NCI-H226 (cell line): ENCODE data around the gene MIER1.
A peak's percentile ranks its signal among the peaks of the same experiment; 100 is the strongest.
"Not testable (repeated sequence)": the region's sequence is repeated elsewhere in the genome, so short reads cannot be mapped to it uniquely, and the experiment has no call there.

Source experiments
- DNase-seq: peaks from one replicate; pipeline ENCODE4 v3.0.0-alpha.2; 2015

MIER1 gene

DNA sequence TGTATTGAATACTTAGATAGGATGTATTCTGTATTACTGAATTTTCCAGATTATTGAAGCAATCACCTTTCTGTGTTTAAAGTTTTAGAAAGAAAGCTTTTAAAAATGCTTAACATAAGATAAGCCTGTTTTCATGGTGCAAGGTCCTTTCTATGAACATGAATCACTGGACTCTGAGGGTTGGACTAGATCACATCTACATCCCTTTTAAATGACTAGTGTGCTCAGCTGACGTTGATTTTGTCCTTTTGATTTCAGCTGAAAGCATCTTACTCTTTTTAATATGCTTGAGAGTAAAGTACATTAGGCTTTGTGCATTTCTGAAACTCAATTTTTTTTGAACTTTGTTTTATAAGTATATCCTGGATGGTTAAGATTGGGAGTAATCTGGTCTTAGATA lies 16.2 kb downstream of the MIER1 start:
- no peak for DNase-seq

DNA sequence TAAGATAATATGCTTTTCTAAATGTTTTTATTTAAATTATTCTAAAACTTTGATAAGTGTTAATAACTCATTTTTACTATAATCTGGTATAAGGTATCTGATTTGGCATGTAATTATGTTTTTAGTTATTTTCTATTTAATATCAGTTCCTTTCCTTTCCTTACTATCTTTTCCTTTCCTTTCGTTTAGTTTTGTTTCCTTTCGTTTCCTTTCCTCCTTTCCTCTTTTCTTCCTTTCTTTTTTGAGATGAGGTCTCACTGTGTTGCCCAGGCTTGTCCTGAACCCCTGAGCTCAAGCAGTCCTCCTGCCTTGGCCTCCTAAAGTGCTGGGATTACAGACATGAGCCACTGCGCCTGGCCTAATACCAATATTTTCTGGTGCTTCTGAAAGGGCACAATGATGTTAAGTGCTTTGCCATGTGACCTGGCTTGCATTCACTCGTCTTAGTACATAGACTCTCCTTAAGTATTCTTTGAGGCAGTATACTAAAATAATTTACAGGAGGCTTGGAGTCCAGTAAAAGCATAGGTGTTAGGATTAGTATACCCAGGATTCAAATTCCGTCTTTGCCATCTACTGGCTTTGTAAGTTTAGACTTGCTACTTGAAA lies 18.7 kb downstream of the MIER1 start:
- no peak for DNase-seq

DNA sequence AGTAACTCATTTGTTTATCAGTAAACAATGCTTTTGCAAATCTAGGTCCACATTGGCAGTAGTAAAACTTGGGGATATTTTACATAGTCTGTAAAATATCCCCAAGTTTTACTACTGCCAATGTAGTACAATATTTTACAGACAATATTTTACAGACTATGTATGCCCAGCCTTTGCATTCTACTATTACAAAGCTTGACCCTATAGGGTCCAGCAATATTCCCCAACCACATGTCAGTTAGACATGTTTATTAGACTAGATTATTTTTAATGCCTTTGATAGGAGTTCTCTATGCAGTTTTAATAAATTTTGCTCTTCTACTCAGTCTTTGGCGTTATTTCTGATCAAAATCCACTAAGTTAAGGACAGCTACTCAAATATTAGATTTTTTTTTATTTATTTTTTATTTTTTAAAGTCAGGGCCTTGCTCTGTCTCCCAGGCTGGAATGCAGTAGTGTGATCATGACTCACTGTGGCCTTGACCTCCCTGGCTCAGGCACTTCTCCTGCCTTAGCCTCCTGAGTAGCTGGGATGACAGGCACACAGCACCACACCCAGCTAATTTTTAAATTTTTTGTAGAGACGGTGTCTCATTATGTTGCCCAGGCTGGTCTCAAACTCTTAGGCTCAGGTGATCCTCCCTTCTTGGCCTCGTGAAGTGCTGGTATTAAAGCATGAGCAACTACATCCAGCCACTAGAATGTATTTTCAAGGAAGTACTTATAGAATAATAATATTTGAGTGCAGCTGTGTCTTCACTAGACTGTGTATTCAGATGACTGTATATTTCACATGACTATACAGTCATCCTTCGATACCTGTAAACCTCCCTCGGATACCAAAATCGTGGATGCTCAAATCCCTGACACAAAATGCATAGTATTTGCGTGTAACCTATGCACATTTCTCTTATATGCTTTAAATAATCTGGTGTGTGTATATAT lies 19.8 kb downstream of the MIER1 start:
- peak; percentile 88 for DNase-seq

DNA sequence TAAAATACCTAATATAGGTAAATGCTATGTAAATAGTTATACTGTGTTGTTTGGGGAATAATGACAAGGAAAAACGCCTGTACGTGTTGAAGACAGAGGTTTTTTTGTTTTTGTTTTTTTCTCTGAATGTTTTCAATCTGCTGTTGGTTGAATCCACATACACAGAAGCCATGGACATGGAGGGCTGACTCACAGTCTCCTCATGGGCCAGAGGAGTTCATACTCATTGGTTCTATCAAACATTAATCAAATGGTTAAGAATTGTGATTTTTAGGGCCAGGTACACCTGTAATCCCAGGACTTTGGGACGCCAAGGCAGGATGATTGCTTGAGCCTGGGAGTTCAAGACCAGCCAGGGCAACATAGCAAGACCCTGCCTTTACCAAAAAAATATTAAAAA lies 20.5 kb downstream of the MIER1 start:
- no peak for DNase-seq

- no peak for DNase-seq
Observed at GRCh38 chr1:66947267-66947666, 22.5 kb downstream of the MIER1 start.

DNA sequence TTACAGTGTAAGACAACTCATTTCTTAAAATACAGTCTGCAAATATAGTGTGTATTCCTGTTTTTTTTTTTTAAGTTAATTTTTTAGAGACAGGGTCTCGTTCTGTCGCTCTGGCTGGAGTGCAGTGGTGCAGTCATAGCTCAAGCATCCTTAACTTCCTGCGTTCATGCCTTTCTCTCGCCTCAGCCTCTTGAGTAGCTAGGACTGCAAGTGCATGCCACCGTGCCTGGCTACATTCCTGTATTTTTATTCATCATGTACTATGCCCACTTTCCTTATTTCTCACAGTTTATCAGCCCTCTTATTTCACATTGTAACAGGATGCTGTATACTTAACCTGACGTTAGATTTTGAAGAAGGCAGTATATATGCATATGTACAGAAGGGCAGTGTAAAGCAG lies 26.7 kb downstream of the MIER1 start:
- peak; percentile 87 for DNase-seq

DNA sequence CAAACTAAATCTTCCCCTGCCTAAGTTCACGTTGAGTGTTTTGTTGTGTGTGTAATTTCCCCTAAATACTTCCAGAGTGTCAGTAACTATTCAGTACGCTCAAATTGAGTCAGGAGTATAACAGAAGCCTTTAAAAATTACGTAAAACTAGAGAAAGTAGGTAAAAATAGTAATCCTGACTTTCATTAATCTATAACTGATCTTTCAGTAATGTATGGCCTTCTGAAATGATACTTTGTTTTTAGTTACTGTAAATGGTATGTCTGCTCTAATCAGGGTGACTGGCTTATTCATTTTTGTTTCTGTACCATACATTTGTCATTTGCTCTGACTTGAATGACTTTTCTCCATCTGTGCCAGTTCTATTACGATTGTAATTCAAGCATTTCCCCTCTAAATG lies 29.4 kb downstream of the MIER1 start:
- DNase-seq, result no peak

GRCh38 chr1:66957938-66958337 lies 33.1 kb downstream of the MIER1 start:
- DNase-seq, result no peak

DNA sequence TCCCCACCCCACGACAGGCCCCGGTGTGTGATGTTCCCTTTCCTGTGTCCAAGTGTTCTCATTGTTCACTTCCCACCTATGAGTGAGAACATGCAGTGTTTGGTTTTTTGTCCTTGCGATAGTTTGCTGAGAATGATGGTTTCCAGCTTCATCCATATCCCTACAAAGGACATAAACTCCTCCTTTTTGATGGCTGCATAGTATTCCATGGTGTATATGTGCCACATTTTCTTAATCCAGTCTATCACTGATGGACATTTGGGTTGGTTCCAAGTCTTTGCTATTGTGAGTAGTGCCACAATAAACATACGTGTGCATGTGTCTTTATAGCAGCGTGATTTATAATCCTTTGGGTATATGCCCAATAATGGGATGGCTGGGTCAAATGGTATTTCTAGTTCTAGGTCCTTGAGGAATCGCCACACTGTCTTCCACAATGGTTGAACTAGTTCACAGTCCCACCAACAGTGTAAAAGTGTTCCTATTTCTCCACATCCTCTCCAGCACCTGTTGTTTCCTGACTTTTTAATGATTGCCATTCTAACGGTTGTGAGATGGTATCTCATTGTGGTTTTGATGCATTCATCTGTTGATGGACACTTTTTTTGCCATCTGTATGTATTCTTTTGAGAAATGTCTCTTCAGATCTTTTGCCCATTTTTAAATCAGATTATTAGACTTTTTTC lies 41.5 kb downstream of the MIER1 start:
- DNase-seq, result not testable (repeated sequence)

DNA sequence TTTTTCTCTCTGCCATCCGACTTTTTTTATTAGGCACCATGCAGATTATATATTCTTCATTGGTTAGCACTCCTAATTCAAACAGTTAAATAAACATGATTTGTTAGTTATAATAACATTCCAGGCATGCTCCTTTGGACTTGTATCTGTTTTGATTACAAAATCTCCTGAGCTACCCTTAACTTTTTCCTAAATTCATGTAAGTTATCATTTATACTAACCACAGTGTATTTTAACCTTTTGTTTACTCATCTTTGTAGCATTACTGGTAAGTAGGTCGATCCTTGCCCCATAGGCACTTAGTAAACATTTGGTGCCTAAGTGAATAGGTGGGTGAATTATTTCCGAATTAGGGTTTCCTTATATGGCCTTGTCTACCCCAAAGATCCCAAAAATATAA lies 43.8 kb downstream of the MIER1 start:
- no peak for DNase-seq

DNA sequence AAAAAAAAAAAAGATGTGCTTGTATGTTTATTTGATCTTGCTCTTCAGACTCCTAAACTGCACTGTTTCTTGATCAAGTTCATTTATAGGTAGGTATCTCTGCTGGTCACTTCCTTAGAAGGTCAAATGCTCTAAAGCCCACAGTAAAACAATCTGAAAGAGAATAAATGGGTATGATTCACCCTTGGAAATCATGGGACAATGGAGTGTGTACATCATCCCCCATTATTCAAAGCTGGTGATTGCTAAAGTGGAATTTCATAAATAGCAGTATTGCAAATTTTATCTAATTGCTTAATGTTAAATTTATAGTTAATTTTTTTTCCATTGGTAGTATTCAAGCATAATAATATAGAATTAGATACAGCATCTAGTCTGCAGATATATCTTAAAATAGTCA lies 53.4 kb downstream of the MIER1 start:
- DNase-seq, result no peak

GRCh38 chr1:66979621-66980020 lies 54.8 kb downstream of the MIER1 start:
- not testable (repeated sequence) for DNase-seq

- no peak for DNase-seq
Observed at GRCh38 chr1:66980745-66981367, 56.1 kb downstream of the MIER1 start.

DNA sequence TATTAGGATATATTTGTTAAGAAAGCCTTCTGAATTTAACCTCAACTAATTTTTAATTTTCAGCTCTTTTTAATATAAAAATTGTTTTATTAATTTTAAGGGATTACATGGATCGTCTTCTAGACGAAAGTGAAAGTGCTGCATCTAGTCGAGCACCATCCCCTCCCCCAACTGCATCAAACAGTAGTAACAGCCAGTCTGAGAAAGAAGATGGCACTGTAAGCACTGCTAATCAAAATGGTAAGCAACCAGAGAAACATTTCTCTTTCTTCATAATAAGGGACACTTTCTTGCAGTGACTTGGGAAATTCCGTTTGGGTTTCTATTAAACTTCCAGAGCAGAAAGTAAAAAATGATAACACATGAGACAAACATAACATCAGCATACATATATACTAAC lies 56.9 kb downstream of the MIER1 start:
- DNase-seq, result no peak

DNA sequence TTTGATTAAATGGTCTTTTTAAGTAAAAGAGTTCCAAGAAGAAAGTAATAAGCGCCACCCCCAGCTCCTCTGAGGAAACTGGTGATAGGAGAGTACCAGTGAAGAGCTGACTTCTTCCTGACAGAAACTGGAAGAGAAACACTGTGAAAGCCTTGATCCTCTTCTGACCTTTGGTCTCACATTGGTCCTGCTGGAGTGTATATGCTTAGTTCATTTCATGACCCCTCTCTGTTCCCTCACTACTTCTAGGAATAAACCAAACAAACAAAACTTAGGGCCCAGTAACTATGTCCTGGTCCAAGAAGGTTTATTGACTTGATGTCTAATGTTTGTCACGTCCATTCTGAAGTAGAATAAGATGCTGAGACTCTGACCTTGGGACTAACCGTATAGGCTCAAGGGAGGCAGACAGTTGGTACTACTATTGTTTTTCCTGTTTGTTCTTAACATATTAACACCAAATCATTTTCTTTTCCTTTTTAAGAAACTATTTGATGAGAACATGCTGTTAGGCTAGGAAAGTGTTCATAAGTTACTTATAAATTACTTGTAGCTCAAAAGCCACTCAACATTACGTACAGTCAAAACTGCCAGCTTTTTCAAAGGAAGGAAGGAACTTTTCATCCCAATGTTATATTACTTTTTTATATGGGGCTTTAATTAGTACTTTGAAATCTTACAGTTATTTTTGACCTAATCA lies 57.9 kb downstream of the MIER1 start:
- DNase-seq, result no peak

- DNase-seq, result no peak
Observed at GRCh38 chr1:66984491-66984890, 59.7 kb downstream of the MIER1 start.

DNA sequence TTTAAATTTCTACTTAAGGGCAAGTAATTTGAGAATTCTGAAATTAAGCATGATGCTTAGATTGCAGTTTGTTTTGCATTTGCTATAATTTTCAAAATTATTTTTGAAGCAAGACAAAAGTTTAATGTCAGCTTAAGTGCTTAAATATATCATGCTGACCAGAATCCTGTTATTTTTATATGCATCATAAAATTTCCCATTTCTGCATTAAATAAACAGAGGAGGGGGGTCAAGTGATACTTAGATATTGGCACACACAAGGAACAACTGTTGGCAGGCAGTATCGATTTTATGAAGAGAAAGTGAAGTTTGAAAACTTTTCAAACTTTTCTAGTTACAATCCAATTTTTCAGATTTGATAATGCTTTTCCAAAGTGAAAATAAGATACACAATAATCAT lies 61.0 kb downstream of the MIER1 start:
- no peak for DNase-seq

DNA sequence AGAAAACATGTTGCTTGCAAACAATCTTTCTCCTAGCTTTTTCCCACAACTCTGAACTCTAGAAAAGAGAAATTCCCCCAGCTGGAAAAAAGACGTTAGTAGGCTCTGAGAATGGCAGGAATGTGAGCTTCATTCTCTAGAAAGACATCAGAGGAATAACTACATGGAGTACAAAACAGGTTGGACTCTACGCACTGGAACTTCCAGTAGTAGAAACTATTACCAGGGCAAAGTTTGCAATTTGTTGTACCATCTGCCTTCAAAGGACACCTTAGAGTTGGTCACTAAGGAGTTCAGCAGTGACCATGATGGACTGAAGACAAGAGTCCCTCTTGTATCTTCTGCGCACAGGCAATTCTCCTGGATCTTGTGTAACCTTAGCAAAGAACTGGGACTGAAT lies 68.3 kb downstream of the MIER1 start:
- no peak for DNase-seq

GRCh38 chr1:66996018-66996682 lies 71.4 kb downstream of the MIER1 start:
- peak; percentile 55 for DNase-seq

DNA sequence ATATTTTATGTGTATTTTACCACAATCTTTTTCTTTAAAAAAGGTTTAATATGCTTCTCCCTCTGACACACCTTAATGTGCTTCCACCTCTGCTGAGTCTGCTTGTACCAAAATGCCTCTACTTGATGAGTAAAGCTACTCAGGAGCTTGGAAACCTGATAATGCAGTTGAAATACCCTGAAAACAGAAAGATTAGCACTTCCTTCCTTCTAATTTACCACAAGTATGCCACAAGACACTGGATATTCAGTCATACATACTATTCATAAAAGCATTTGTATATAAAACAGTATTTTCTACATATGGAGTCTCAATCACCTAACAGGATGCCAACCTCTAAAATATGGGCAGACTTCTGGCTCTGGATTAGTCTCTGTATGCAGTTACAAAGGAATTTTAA lies 74.2 kb downstream of the MIER1 start:
- no peak for DNase-seq

DNA sequence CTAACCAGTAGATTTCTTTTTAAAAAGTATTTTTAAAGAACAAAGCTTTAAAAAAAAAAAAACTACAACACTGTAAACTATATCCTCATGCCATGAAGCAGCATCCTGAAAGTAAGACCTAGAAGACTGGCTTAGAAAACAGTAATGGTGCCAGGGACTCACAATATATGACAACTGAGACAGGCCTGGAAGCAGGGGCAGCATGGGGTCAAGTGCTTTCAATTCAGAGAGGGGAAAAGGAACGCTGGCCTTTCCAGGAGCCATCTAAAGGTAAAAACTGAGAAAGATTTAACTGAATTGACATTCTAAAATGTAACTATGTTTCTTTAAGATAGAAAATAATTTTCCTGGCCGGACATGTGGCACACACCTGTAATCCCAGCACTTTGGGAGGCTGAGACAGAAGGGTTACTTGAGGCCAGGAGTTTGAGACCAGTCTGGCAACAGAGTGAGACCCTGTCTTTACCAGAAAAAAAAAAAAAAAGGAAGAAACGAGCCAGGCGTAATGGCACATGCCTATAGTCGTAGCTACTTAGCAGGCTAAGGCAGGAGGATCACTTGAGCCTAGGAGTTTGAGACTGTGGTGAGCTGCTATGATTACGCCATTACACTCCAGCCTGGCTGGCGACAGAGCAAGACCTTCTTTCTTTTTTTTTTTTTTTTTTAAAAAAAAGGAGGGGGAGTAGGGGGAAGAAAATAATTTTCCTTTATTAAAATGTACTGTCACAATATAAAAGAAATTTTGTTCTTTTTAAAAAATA lies 75.0 kb downstream of the MIER1 start:
- no peak for DNase-seq
